SK-MEL-5 (cell line): Measurements from ENCODE around the gene LBH. TPM values are rescaled to one million over a fixed set of nuclear protein-coding genes. Genes with fewer than 3 reads are reported as not detected.

Experiments used
- DNase-seq: peaks from one replicate; pipeline ENCODE4 v3.0.0-alpha.2; 2016; ENCODE audit warnings: low read depth, low spot score
- in situ Hi-C: cut with HindIII; loops from 2 replicates; pipeline ENCODE4 v1.10.0; 2016; ENCODE audit warnings: low sequenced_read_pairs, high pct_unique_total_duplicates, low pct_unique_long_range_greater_than_20kb
- total RNA-seq: library from RNA; depleted of rRNA; stranded (reverse); fragments of >200 nt; shearing (Covaris generic); gene quantifications from 2 replicates; pipeline ENCODE4 v1.2.3, GENCODE V29; 2014

Gene LBH
- total RNA-seq, 1 experiment from 2014 or later: 20.1 TPM

- DNase-seq: no peak
- in situ Hi-C loops: no loop called here
Observed at GRCh38 chr2:30248791-30249190, 17.5 kb downstream of the LBH start.

- DNase-seq: peak; percentile 28
- in situ Hi-C loops: no loop called here
Observed at GRCh38 chr2:30249354-30249753, 18.0 kb downstream of the LBH start.

GRCh38 chr2:30250421-30250820, 19.1 kb downstream of the LBH start:
- DNase-seq: no peak
- in situ Hi-C loops: no loop called here

GRCh38 chr2:30252723-30253701, 21.7 kb downstream of the LBH start:
- in situ Hi-C loops: no loop called here
- peak; percentile 35 for DNase-seq

GRCh38 chr2:30253873-30254684, 22.7 kb downstream of the LBH start:
- in situ Hi-C loops: no loop called here
- DNase-seq: no peak

- in situ Hi-C loops: no loop called here
Observed at GRCh38 chr2:30254685-30255001, 23.3 kb downstream of the LBH start.

GRCh38 chr2:30255026-30255425, 23.7 kb downstream of the LBH start:
- in situ Hi-C loops: no loop called here
- no peak for DNase-seq

More at GRCh38 chr2:30254685-30255001, 23.3 kb downstream of the LBH start:
- DNase-seq: no peak

- DNase-seq: no peak
- in situ Hi-C loops: no loop called here
Observed at GRCh38 chr2:30255466-30256408, 24.4 kb downstream of the LBH start.

- no peak for DNase-seq
- in situ Hi-C loops: no loop called here
Observed at GRCh38 chr2:30257266-30258214, 26.2 kb downstream of the LBH start.

- in situ Hi-C loops: no loop called here
- DNase-seq: no peak
Observed at GRCh38 chr2:30259071-30259470, 27.7 kb downstream of the LBH start.

- DNase-seq: no peak
- in situ Hi-C loops: no loop called here
Observed at GRCh38 chr2:30259827-30260679, 28.7 kb downstream of the LBH start.

- DNase-seq: no peak
Observed at GRCh38 chr2:30260941-30261340, 29.6 kb downstream of the LBH start.

GRCh38 chr2:30261695-30262211, 30.4 kb downstream of the LBH start:
- in situ Hi-C loops: no loop called here
- no peak for DNase-seq

More at GRCh38 chr2:30260941-30261340, 29.6 kb downstream of the LBH start:
- in situ Hi-C loops: no loop called here

GRCh38 chr2:30262716-30263309, 31.5 kb downstream of the LBH start:
- DNase-seq: no peak
- in situ Hi-C loops: no loop called here

GRCh38 chr2:30264274-30264673, 32.9 kb downstream of the LBH start:
- in situ Hi-C loops: no loop called here
- no peak for DNase-seq
